ENCODE data around the gene MMD2. TPM values are rescaled to one million over a fixed set of nuclear protein-coding genes. Genes with fewer than 3 reads are reported as not detected.
A peak's percentile ranks its signal among the peaks of the same experiment; 100 is the strongest.
"Not testable (repeated sequence)": the region's sequence is repeated elsewhere in the genome, so short reads cannot be mapped to it uniquely, and the experiment has no call there.

Gene MMD2
- not detected in 2 replicates for total RNA-seq (2014; rRNA removed; shearing (Covaris generic))

- DNase-seq (ENCODE audit: low spot score): no peak
Measured at GRCh38 chr7:4958477-4959301, at the start of gene MMD2. Gene MMD2, minus strand, starts transcription at chr7:4959187. Its CDS starts 170 bp downstream, at chr7:4959017.

- DNase-seq (ENCODE audit: low spot score): no peak
Measured at GRCh38 chr7:5005066-5005465, 46.1 kb upstream of the MMD2 start.

DNA sequence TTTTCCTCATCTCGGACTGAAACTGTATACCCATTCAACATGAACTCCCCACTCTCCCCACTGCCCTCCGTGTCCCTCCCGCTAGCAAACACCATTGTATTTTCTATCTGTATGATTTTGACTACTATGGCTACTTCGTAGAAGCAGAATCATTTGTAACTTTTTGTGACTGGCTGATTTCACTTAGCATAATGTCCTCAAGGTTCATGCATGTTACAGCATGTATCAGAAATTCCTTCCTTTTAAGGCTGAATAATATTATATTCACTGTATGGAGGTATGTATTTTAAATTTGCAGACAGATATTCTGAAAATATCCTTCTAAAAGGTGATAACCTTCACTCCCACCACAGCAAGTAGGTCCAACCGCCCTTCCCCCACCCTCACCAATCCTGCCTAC, 42.9 kb upstream of the MMD2 start:
- no peak for DNase-seq (ENCODE audit: low spot score)

- DNase-seq (ENCODE audit: low spot score): no peak
Measured at GRCh38 chr7:5001003-5001402, 42.0 kb upstream of the MMD2 start.

DNA sequence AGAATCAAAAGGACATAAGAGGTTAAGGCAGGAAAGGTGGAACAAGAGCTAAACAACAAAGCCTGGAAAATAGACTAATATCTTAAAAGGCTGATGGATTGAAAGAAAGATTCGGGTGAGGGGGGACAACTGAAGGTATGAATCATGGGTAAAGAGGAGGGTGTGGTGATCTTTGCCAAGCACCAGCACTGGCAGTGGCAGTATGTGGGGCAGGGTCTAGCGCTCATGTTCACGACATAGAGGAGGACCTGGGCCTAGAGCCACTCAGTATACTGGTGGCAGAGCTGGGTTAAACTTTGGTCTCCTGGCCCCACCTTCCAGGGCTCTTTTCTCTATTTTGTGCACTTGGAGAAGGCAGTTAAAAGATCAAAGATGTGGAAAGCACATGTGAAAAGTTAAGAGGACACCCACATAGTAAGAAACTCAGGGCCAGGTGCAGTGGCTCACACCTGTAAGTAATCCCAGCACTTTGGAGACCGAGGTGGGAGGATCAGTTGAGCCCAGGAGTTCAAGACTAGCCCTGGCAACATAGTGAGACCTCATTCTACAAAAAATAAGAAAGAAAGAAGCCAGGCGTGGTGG, 40.5 kb upstream of the MMD2 start:
- DNase-seq (ENCODE audit: low spot score): no peak

- DNase-seq (ENCODE audit: low spot score): no peak
Measured at GRCh38 chr7:4998910-4999309, 39.9 kb upstream of the MMD2 start.

- no peak for DNase-seq (ENCODE audit: low spot score)
Measured at GRCh38 chr7:4998244-4998643, 39.3 kb upstream of the MMD2 start.

DNA sequence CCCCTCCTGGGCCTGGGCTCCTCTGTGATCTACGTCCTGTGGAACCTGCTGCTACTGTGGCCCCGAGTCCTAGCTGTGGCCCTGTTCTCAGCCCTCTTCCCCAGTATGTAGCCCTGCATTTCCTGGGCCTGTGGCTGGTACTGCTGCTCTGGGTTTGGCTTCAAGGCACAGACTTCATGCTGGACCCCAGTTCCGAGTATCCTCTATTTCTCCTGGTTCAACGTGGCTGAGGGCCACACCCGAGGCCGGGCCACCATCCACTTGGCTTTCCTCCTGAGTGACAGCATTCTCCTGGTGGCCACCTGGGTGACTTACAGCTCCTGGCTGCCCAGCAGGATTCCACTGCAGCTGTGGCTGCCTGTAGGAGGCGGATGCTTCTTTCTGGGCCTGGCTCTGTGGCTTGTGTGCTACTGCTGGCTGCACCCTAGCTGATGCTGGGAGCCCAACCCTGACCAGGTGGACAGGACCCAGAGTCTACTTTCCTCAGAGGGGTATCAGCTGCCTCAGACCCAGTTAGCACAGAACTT, 37.8 kb upstream of the MMD2 start:
- no peak for DNase-seq (ENCODE audit: low spot score)

DNA sequence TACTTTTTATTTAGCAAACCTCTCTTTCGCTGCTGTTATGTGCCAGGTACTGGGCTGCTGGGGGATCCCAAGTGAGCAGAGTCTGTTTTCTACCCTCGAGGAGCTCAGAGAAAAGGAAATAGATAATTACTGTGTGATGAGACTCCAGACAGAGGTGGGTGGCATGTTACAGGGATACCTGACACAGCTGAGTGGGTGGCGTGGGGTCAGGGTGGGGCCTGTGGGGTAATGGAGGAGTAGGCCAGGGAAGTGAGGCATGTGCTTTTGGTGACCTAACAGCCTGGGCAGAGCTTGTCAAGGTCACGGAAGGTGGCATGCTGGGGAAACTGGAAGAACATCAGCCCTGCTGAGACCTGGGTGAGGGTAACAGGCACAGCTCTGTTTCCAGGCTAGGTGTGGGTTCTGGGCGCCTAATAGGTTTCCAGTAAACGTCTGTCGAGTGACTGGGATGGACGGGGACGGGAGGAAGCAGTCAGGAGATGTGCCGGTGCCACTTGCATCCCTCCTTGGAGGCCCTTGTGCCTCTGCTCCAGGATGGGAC, 36.5 kb upstream of the MMD2 start:
- DNase-seq (ENCODE audit: low spot score): no peak

DNA sequence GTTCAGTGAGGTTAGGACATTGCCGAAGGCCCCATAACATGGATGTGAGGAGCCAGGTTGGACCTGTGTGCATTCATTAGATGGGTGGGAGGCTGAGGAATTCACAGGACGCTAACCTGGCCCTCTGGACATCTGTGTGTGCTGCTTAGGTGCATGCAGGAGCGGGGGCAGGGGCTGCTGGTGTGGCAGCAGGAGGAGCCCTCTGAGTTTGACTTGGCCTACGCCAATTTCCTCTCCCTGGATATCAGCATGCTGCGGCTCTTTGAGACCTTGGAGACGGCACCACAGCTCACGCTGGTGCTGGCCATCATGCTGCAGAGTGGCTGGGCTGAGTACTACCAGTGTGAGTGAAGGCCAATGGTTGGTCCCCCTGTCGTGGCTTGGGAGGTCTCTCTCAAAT, 34.5 kb upstream of the MMD2 start:
- DNase-seq (ENCODE audit: low spot score): no peak

- not testable (repeated sequence) for DNase-seq (ENCODE audit: low spot score)
Measured at GRCh38 chr7:4982741-4983140, 23.8 kb upstream of the MMD2 start.

GRCh38 chr7:4981295-4981890, 22.4 kb upstream of the MMD2 start:
- not testable (repeated sequence) for DNase-seq (ENCODE audit: low spot score)

GRCh38 chr7:4975626-4976025, 16.6 kb upstream of the MMD2 start:
- not testable (repeated sequence) for DNase-seq (ENCODE audit: low spot score)

GRCh38 chr7:4973728-4974198, 14.8 kb upstream of the MMD2 start:
- peak; percentile 89 for DNase-seq (ENCODE audit: low spot score)

DNA sequence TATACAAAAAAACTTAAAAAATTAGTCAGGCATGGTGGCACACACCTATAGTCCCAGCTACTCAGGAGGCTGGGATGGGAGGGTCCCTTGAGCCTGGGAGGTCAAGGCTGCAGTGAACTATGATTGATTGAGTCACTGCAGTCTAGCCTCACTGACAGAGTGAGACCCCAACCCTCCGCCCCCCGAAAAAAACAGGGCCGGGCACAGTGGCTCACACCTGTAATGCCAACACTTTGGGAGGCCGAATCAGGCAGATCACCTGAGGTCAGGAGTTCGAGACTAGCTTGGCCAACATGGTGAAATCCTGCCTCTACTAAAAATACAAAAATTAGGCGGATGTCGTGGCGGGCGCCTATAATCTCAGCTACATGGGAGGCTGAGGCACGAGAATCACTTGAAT, 13.5 kb upstream of the MMD2 start:
- not testable (repeated sequence) for DNase-seq (ENCODE audit: low spot score)

- no peak for DNase-seq (ENCODE audit: low spot score)
Measured at GRCh38 chr7:4965295-4966022, 6.5 kb upstream of the MMD2 start.

GRCh38 chr7:4964506-4964905, 5.5 kb upstream of the MMD2 start:
- no peak for DNase-seq (ENCODE audit: low spot score)

DNA sequence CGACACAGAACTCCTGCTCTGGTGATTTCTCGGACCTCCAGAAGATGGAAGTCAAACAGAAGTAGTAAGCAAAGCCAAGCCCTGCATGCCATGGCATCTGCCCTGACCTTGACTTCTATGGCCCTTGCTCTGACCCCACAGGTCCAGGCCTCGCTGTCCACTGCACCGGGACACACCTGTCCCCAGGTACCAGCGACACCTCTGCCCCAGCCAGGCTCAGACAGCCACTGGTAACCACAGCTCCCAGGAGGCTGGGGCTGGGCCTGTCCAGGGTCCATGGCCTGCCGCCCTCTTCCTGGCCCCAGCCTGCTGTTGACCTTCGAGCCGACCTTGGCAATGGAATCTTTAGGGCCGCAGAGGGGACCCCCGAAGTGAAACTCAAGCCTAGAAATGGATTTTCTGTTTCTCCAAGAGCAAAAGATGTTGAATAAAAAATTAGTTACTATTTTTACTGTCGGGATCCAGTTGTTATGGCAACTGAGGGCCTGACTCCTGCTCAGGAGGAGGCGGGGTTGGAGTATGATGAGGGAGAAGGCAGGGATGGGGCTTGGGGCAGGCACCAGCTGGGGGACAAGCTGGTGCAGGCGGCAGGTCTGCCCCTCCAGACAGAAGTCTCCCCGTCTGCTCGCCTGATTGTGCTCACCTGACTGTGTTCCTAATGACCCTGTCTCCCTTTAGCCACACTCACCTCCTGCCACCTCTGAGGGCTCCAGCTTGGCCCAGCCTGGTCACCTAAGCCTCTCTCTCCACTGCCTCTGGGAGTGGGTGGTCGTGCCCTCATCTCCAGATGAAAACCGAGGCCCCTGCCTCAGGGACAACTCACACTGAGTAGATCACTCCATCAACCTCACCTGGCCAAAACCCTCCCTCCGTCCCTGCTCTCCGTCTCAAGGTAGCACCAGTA, 4.1 kb upstream of the MMD2 start:
- no peak for DNase-seq (ENCODE audit: low spot score)

- no peak for DNase-seq (ENCODE audit: low spot score)
Measured at GRCh38 chr7:4960363-4960762, 1.4 kb upstream of the MMD2 start.

DNA sequence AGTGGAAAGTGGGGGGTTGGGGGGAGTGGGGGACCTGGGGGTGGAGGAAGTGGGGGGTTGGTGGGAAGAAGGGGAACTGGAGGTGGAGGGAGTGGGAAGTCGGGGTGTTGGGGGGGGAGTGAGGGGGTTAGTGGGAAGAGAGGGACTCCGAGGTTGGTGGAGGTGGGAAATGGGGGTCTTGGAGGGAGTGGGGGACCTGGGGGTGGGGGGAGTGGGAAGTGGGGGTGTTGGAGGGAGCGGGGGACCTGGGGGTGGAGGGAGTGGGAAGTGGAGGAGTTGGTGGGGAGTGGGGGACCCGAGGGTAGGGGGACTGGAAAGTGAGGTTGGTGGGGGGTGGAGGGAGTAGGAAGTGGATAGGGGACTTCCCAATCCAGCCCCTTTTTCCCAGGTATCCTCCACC, 906 bp upstream of the MMD2 start:
- no peak for DNase-seq (ENCODE audit: low spot score)

DNA sequence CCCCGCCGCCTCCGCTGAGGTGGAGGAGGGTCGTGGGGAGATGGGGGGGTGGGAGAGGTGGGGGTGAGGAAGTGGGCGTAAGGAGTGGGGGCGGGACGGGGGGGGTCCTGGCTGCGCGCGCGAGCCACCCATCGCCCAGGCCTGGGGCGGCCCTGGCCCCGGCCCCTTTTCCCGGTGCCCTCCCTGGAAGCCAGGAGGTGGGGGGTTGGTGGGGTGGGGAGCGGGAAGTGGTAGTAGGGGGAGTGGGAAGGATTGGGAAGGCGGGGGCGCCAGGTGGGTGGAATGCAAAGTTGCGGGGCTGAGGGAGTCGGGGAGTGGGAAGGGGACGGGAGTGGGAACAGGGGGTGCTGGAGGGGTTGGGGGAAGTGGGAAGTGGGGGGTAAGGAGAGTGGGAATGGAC, 319 bp upstream of the MMD2 start:
- no peak for DNase-seq (ENCODE audit: low spot score)
